NCI-H1092 (cell line): ENCODE results near the gene NAV1.
A peak's percentile ranks its signal among the peaks of the same experiment; 100 is the strongest.
"Not testable (repeated sequence)": the region's sequence is repeated elsewhere in the genome, so short reads cannot be mapped to it uniquely, and the experiment has no call there.

Source experiments
- DNase-seq: peaks from one replicate; lab custom pipeline; 2025; lab: John Stamatoyannopoulos, UW

Gene NAV1, protein sequence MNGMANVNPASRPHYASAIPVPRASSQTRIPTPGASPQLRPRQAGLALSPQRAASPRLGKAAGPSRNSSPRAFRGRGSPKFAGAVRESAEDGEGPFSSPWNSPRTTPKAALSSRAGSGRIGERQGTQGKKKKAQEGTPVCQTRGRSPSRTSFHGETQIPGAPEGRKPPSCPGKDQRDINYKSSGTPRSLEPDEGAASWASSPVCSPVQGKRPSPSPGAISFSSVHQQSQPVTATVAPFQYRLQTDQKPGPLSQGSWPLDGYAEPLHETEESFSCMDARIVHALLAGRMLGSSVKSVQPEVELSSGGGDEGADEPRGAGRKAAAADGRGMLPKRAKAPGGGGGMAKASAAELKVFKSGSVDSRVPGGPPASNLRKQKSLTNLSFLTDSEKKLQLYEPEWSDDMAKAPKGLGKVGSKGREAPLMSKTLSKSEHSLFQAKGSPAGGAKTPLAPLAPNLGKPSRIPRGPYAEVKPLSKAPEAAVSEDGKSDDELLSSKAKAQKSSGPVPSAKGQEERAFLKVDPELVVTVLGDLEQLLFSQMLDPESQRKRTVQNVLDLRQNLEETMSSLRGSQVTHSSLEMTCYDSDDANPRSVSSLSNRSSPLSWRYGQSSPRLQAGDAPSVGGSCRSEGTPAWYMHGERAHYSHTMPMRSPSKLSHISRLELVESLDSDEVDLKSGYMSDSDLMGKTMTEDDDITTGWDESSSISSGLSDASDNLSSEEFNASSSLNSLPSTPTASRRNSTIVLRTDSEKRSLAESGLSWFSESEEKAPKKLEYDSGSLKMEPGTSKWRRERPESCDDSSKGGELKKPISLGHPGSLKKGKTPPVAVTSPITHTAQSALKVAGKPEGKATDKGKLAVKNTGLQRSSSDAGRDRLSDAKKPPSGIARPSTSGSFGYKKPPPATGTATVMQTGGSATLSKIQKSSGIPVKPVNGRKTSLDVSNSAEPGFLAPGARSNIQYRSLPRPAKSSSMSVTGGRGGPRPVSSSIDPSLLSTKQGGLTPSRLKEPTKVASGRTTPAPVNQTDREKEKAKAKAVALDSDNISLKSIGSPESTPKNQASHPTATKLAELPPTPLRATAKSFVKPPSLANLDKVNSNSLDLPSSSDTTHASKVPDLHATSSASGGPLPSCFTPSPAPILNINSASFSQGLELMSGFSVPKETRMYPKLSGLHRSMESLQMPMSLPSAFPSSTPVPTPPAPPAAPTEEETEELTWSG (N-terminal part only)

DNA sequence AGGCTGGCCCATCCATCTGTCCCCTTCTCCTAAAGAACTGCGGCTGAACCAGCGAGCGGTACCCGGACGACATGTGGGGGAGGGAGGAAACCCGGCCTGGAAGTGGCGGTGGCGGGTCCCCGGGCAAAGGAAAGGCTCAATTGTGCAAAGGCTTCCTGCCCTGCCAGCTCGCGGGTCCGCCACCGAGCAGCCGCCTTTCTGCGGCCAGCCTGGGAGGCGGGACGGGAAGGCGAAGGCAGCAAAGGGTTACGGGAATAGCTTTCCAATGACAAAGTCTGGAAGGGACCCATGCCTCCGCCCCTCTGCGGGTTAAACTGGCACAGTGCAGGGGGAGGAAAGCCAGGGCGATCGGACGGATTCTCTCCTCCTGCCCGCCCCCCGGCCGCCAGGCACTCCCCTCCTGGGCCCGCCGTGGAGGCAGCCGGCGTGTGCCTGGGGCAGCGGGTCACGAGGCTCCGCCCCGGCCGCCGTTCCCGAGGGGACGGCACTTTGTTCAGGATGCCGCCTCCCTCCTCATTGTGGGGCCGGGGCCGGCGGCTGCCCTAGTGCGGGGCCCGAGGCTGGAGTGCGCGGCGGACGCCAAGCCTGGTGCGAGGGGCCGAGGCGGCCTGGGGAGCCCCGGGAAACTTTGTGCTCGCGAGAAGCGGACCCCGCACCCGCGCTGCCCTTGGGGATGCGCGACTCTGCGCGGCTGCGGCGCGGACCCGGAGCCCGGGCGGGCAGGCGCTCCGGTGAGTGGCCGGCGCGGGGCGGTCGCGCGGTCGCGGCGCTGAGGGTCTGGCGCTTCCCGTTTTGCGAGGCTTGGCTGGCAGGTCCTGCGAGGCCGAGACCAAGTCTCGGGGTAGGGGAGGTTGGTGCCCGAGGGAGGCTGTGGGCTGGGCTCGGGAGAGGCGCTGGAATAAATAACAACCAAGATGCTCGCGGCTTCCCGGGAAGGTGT, at the start of gene NAV1:
NAV1 (plus strand) TSS at position 516 of the 940 bp plus-strand sequence. CDS start 83,758 bp downstream, outside the sequence.
- no peak for DNase-seq

DNA sequence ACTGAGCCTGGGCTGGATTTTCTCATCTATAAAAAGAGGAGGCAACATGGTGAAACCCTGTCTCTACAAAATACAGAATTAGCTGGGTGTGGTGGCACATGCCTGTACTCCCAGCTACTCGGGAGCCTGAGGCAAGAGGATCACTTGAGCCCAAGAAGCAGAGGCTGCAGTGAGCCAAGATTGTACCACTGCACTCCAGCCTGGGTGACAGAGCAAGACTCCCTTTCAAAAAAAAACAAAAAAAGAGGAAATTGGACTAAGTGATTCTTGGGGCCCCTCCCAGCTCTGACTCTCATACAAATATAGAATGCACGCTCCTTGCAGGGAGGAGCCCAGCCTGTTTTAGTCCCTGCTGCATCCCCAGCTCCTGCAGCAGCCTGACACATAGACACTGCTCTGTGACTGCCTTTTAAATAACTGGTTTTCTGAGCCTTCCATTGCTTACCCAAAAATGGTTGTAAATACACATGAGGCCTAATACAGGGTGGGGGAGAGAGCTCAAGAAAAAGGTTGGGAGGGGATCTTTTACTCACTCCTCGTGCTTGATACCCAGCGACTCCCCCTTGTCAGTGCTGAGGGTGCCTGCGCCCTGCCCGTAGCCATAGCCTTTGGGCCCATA, 49.2 kb upstream of the NAV1 start:
- DNase-seq: no peak

DNA sequence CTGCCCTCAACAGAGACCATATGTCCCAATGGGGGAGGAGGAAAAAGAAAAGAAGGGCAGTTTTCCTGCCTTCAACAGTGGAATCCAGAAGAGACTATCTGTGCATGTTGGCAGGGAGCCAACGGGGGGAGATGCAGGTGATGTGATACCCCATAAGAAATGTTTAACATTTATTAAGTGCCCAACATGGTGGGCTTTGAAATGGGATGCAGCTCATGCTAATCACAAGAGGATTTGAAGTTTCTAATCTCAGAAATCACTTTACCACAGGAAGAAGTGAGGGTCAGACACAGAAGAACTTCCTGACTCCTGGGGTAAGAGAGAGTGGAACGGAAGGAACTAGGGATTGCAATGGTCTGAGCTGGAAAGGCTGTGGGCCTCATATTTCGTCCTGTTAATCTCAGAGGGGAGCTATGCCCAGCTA, 48.2 kb upstream of the NAV1 start:
- DNase-seq: no peak

DNA sequence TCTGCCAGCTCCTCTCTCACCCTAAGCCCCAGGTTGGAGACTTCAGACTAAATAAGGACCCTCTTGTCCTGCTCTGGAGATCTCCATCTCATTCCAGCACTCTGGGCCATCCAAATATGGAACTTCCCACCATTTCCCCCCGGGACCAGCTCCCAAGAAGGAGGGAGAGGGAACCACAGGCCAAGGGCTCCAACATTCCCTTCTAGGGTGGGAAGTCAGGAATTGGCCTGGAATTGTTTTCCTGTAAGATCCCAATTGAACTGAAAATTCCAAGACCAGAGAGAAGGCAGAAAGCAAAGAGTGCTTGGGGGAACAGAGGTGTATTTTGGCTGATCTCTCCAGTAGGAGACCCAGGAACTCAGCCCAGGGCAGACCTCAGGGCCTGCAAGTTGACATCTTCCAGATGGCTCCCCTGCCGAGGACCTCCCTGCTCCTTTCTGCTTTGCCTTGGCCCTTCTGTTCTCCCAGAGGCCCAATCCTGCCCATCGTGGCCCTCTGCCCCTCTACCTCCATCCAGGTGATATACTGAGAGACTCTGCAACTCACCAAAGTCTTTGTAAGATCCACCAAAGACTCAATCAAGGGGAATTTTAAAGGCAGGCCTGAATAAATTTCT, 46.9 kb upstream of the NAV1 start:
- DNase-seq: no peak

DNA sequence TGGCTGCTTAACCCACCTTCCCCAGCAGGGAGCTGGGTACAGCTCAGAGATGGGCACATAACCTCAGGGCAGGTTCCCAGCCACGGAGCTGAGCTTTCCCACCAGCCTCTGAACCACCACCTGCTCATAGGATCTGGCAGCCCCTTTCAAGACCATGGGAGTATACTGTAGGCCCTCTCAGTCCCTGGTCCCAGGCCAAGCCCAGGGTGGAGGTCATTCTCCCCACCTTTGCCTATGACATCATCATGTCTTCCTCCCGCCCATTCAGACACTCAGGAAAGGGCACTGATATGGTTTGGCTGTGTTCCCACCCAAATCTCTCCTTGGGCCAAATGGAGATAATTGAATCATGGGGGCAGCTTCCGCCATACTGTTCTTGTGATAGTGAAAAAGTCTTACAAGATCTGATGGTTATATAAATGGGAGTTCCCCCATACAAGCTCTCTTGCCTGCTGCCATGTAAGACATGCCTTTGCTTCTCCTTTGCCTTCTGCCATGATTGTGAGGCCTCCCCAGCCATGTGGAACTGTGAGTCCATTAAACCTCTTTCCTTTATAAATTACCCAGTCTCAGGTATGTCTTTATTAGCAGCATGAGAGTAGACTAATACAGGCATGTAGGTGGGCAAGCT, 45.8 kb upstream of the NAV1 start:
- DNase-seq: not testable (repeated sequence)

DNA sequence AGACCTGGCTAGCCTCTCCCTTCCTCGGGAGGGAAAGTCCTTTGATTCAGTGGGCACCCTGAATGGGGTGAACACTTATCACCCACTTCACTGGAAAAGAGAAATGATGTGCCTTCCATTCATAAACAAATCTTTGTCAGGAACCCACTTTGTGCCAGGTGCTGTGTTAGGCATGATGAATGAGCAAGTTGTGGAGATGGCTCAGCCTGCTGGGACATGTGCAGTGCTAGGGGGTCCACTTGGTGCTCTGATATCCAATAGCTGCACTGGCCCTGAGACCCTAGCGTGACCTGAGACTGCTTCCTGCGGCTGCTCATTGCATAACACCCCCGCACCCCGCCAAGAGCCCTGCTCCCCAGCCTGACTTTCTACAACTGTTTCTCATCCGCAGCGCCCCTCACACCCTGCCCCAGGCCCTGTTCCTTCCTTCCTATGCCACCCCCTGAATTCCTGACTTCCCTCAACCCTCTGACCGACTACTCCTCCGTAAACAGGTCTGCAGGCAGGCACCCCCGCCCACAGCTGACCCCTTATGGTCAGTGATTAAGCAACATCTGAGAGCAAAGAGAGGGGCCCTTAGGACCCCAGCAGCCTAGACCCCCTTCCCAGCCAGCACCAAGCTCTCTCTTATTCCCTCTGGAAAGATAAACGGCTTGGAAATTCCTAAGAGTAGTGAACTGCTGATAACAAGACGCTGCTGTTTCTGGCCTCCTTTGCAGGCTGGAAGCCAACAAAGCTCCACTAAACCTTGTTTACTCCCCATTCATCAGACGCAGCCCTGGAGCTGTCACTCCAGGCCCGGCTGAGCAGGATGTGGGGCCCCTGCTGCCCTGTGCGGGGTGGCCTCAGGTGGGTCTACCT, 44.9 kb upstream of the NAV1 start:
- DNase-seq: no peak

DNA sequence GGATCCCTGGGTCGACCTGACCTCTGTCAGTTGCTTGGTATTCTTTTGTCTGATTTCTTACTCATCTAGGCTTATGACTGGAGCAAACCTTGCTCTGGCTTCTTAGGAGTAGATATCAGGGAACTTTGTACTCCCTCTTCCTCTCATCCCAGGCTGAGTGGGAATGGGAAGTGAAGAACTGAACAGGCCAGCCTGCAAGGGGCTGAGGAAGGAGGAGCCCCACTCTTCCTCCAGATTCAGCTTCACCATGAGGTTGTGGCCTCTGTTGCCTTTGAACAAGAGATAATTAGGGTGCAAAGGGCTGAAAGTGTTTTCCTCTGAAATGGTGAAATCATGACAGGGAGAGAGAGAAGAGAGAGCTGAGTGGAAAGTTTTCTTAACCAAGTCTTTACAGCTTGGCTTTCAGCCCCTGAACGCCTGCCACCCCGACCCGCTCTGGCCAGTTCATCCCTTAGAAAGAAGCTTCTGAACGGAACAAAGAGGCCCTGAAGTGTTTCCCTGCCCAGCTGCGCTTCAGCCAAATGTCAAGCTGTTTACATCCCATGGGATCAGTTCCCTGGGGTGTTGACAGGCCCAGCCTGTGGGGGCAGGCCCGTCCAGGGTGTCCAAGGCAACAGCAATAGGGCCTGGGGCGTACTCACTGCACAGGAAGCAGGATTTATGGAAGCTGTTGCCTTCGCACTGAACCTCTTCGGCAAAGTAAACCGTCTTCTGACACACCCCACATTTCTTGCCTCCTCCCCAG, 43.2 kb upstream of the NAV1 start:
- DNase-seq: peak; percentile 92

DNA sequence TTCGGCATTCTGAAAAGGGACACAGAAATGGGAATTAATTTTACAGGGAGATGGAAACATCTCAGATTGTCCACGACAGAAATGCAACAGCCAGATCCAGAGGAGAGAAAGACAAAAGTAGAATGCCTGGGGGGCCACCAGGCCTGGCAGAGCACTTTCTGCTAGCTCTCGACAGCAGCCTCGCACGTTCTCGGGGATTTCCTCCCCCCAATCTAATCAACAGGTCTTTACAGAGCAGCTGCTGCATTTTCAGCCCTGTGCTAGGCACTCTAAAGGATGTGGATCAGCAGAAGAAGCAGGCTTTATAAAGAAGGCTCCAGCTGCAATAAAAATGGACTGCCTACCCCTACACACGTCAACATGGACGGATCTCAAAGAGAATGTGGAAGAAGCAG, 42.6 kb upstream of the NAV1 start:
- no peak for DNase-seq

DNA sequence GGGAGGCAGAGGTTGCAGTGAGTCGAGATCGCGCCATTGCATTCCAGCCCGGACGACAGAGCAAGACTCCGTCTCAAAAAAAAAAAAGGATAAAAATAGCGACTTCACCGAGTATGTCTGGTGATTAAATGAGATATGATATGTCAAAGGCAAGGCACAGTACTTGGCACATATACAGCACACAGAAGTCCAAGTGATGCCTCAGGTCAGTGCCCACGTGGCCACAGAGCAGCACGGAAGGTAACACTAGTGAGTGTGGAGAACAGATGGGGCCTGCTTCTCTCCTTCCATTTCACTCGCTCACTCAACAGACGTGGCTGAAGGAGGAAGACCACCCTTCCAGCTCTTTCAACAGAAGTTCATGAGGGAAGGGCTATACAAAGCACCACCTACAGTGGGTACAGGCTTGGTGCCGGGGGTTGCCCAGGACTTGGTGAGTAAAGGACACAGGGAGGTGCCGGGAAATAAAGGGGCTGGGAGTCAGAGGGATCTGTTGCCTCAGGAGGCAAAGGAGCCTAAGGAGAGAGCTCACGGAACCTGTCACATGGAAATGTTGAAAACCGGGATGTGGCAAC, 40.9 kb upstream of the NAV1 start:
- no peak for DNase-seq

DNA sequence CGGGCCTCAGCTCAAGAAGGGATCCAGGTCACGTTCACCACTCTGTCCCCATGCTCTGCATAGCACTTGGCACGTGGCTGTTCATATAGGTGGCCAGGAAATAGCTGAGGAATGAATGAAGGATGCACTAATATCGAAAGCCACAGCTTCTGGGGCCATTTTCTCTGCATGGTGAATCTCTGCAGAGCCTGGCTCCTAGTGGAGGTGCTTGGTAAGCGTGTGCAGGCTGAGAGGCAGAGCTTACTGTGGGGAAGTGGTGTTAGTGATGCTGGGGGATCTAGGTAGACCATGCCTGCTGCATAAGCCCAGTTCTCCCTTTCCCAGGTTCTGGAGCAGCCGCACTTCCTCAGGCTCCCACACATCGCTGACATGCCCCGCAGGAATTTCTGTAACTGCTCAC, 40.3 kb upstream of the NAV1 start:
- DNase-seq: no peak

DNA sequence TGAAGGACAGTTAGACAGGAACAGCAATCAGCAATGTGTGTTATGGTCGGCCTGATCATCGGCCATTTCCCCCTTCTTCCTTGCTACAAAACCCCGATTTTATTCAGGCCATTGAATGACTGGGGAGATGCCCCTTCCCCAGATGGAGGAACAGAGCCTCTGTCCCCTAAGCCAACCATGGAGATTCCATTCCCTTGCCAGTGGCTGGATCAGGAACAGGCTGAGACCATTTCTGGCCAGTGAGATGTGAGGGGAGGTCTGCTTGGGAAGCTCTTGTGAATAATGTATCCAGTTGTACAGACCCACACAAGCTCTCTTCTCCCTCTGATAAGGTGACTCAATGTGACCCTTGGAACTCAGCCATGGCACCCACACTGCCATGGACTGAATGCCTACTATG, 39.7 kb upstream of the NAV1 start:
- no peak for DNase-seq

DNA sequence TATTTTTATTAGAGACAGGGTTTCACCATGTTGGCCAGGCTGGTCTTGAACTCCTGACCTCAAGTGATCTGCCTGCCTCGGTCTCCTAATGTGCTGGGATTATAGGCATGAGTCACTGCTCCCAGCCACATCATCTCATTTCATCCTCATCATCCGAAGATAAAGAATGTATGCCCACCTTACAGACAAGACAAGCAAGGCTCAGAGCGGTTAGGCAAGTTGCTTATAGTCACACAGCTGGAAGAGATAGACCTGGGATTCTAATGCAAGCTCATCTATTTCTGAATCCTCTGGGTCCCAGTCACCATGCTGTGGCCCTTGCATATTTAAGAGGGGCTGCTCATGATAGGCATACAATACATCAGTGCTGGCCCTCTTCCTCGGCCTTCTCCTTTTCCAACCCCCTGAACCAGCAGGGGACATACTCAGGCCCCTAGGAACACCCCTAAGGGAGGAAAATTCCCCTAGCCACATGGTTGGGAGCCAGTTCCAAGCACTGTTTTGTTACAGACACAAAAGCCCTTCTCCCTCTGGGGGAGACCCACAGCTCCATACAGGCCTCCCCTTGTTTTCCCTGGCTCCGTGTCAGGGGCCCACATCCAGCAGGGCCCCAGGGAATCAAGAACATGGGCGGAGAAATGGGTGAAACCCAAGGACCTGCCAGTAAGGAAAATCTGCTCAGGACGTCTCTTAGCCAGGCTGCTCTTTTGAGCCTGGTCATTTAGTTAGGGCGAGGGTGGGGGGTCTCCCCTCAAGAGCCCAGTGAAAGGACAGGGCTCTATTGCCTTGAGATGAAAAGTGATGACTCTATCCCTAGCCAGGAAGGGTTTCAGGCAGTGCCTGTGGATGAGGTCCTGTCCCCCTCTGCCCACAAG, 38.9 kb upstream of the NAV1 start:
- no peak for DNase-seq

DNA sequence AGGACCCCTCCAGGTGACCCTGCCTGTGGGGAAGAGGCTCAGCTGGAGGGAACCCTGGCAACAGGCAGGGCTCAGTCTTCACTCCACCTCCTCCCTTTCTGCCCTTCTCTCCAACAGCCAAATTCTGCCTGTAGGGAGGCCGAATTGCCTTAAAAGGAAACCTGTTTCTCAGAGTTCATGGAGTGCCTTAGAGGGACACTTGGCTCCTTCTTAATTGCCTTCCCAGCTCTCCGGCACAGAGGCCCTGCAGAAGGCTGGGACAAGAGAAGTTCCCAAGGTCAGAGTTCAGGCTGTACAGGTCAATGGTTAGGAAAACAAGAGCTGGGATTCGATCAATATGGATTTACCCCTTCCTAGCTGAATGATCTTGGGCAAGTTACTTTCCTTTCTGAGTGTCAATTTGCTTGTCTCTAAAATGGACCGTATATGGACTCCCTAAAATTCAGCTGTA, 38.2 kb upstream of the NAV1 start:
- DNase-seq: no peak

DNA sequence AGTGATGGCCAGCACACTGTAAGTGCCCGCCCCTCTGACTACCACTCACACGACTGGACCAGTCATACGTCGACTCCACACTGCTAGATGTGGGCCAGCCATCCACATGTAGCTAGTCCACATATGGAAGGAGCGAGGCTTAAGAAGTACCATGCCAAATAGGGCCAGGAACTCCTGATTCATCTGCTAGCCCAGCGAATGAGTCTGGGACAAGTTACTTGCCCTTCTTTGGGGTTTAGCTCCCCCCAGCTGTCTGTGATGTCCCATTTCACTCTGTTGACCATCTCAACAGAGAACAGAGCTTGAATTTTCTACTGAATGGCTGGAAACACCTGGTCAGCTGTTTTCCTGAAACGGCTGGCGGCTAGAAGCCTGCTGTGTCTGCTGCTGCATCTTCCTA, 37.8 kb upstream of the NAV1 start:
- no peak for DNase-seq

DNA sequence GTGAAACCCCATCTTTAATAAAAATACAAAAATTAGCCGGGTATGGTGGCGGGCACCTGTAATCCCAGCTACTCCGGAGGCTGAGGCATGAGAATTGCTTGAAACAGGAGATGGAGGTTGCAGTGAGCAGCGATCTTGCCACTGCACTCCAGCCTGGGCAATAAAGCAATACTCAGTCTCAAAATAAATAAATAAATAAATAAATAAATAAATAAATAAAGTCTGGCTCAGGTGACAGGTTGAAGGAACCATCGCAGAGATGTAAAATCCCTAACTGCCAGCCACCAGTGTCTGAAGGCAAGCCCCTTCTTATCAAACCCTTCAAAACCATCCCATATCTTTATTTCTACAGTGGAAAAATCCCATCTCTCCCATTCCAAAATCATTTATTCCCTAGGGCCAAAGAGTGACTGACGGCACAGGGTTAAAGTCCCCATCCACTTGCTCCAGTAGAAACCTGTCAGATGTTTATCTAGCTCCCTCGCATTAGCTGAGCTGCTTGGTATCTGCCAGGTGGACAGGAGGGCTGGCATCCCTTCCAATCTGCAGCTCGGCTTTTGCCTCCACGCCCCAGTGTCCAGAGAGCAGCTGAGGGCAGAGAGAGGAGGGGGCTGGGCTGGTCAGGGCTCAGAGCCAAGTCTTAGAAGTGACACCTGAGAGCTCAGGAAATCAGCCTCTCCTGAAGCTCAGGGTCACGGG, 37.0 kb upstream of the NAV1 start:
- DNase-seq: peak; percentile 88

DNA sequence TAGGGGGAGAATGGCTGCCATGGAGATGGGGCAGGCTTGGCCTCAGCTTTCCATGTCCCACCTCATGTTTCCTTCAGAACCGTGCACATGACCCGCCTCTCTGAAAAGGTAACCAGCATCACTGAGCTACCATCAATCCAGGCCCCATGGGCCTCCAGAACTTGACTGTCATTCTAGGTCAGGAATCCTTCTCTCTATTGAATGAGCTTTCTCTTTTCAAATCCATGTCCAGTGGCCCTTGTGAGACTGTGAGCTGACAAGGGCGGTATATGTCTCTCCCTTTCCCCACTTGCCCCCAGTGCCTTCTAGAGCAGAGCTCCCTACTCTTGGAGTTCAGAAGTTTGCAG, 36.4 kb upstream of the NAV1 start:
- no peak for DNase-seq
